Skin of body (tissue), 2 donors: ENCODE measurements around the gene CCDC91. TPM values are rescaled to one million over a fixed set of nuclear protein-coding genes. Genes with fewer than 3 reads are reported as not detected.

ENCODE experiments used
- DNase-seq: peaks from one replicate; lab custom pipeline; 2025; lab: John Stamatoyannopoulos, UW
- total RNA-seq: library from RNA; depleted of rRNA; stranded (reverse); fragments of >200 nt; gene quantifications from one replicate; pipeline ENCODE4 v1.2.3, GENCODE V29; 2014

CCDC91 gene, protein sequence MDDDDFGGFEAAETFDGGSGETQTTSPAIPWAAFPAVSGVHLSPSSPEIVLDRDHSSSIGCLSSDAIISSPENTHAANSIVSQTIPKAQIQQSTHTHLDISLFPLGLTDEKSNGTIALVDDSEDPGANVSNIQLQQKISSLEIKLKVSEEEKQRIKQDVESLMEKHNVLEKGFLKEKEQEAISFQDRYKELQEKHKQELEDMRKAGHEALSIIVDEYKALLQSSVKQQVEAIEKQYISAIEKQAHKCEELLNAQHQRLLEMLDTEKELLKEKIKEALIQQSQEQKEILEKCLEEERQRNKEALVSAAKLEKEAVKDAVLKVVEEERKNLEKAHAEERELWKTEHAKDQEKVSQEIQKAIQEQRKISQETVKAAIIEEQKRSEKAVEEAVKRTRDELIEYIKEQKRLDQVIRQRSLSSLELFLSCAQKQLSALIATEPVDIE
- total RNA-seq: 31.2 TPM

DNA sequence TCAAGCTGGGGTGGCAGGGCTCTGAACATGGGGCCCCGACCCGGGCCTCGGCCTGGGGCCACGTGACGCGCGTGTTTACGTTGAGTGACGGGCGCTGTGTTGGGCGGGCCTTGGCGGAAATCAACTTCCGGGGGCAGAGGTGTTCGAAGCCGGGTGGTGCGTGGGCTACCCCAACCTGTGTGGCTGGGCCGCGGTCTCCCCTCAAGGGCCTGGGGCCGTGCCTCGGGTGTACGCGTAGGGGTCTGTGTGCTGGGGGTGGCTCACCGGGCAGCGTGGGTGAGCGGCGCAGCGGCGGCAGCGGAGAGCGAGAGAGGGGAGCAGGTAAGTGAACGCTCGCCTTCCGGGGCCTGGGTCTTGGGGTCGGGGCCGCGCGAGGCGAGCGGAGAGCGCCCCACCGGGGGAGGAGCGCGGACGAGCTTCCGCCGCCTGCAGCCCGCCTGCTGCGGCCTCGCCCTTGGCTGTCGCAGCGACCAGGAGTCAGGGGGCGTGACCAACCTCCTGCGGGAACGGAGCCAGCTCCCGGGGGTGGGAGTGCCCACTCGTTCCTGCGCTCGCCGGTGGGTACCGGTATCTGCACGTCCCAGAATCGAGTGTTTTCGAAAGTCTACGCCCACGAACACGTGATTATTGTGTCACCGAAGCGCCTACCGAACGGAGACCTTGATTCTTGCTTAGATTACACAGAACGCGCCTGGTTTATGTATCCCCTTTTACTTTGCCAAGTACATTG is at the start of gene CCDC91:
Gene CCDC91, plus strand, starts transcription at position 136 of the 730 bp plus-strand sequence. CDS start 66,760 bp downstream, outside the sequence.
- DNase-seq: peak; percentile 87

- no peak for DNase-seq
These were observed 46.2 kb upstream of the CCDC91 start for GRCh38 chr12:28144059-28144458.

DNA sequence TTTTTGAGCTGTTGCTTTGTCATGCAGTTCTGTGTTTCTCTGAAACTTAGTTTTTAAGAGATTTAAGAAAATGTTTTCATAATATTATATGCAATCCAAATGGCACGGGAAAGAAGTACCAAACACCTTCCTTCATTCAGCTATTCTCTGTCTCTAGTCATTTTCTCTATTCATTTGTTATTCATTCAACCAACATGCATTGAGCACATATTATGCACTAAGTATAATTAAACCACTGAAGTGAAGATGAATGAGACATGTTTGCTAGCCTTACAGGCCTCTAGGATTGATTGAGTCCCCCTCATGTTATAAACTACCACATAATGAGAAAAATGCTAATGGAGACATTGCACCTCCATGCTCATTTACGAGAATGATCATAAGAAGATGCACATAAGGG is 45.7 kb upstream of the CCDC91 start:
- no peak for DNase-seq

DNA sequence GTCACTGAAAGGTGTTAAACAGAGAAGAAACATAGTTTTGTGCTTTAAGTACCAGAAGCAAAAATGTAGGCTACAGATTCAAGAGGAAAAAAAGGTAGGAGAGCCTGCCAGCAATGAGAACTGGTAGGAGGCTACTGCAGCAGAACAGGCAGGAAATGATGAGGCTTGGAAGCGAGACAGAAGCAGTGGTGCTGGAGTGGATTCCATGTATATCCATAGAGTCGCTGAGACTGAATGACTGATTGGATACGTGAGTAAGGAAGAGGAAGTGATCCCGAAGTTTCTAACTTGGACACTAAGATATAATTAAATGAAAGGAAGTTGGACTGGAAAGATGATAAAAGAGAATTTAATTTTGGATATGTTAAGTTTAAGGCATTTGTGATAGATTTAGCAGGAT is 45.0 kb upstream of the CCDC91 start:
- DNase-seq: no peak

GRCh38 chr12:28149279-28149678 is 41.0 kb upstream of the CCDC91 start:
- DNase-seq: no peak

- no peak for DNase-seq
These were observed 33.9 kb upstream of the CCDC91 start for GRCh38 chr12:28156362-28156761.

DNA sequence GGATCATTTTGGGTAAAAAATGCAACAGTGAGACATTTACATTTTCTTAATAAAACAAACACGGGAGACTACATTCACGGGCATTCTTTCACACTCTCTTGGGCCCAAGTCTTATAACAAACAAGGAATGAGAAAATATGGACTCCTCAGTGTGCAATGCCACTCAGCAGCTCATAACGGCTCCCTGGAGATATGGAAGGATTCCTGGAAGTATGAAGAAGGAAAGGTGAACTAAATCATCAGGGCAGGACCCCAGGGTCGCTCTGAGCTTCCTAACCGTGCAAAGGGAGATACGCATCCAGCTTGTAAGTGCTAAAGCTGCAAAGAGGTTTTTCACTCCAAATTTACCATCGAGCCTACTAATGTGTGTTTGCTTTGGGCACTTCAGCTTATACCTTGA is 33.5 kb upstream of the CCDC91 start:
- no peak for DNase-seq

- DNase-seq: no peak
These were observed 31.9 kb upstream of the CCDC91 start for GRCh38 chr12:28158353-28158752.

GRCh38 chr12:28159688-28160087 is 30.6 kb upstream of the CCDC91 start:
- no peak for DNase-seq

DNA sequence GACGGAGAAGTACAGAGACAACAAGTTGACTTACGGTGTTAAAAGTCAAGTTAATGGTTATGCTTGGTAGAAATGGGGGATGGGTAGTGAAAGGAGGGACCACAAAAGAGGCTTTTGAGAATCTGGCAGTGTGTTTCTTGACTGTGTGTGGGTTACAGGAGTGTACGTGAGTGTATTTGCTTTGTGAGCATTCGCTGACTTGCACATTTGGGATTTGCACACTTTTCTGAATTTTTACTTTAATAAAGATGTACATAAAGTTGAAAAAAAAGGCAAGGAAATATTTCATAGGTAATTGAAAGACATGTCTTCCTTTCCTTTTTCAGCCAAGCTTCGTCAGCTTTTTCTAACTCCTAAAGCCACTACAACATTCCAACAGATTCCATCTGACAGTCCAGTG is 28.6 kb upstream of the CCDC91 start:
- DNase-seq: no peak

DNA sequence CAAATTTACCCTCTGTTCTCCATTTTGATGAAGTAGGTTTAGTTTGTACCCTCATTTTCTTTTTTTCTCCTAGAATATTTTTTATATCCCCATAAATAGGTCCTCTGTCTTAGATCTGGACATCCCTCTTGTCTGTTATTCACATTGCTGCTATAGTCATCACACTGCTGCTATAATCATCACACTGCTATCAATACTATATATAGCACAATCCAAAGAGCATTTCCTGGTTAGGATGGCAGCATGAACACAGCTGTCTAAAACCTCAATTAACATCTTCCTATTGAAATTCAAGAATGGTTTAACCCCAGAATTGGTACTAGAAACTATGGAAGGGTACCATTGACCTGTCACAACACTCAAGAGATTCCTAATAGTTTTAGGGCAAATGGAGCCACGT is 27.6 kb upstream of the CCDC91 start:
- no peak for DNase-seq

DNA sequence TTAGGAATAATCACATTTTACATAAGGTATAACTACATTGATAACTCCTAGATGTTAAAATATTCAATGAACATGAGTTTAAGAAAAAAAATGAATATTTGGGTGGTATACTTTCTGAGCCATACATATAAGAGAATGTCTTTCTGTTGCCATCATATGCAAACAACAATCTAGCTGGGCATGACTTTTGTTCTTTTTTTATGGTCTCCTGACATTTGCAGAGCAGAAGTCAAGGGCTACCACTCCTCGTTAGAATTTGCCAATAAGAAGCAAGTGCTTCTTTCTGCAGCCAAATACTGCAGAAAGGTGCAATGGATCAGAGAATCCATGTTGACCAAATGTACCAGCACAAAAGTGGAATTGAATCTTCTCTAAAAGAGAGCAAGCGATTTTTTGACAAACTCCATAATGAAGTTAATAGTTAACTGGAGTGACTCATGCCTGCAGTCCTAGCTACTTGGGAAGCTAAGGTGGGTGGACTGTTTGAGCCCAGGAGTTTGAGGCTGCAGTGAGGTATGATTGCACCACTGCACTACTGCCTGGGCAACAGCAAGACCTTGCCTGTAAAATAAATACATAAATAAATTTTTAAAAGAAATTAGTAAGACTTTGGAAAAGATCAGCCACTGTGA is 25.5 kb upstream of the CCDC91 start:
- DNase-seq: no peak

- DNase-seq: no peak
These were observed 22.2 kb upstream of the CCDC91 start for GRCh38 chr12:28167981-28168485.

- DNase-seq: no peak
These were observed 18.7 kb upstream of the CCDC91 start for GRCh38 chr12:28171356-28172060.

DNA sequence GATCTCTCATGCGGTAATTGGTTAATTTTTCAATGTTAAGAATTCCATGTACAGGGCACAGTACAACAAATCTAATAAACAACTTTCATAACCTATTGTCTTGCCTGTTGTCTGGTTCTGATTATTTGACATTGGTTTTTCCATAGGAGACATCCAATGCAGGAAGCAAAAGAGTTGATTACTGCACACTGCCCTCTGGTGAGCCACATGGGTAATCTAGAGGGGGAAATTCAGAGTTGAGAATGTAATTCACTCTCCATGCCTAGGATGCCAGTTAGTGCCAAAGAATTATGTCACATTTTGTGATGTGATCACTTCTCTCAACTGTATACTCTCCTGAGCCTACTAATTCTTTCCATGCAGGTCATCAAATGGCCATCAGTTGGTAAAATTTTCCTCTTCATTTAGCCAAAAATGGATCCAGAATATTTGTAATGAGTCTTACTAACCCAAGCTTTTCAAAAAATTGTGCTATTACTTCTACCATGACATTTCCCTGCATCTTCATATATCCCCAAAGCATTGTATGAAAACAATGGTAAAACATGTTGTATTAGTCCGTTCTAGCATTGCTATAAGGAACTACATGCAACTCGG is 17.7 kb upstream of the CCDC91 start:
- DNase-seq: peak; percentile 18

DNA sequence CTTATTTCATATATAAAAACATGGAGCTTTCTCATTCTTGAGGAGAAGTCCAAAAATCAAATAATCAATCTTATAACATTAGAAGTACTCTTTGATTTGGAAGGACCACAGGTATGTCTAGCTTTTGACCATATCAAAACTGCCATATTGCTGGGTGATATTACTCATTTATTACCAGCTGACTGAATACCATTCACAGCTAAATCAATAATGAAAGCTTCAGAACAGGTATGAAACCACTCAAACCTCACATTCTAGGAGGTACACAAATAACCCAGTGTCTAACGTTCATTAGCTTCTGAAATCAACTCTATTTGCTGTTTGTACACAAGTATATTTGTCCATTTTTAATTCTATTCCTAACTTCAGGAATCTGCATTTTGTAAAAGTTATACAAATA is 16.8 kb upstream of the CCDC91 start:
- no peak for DNase-seq

DNA sequence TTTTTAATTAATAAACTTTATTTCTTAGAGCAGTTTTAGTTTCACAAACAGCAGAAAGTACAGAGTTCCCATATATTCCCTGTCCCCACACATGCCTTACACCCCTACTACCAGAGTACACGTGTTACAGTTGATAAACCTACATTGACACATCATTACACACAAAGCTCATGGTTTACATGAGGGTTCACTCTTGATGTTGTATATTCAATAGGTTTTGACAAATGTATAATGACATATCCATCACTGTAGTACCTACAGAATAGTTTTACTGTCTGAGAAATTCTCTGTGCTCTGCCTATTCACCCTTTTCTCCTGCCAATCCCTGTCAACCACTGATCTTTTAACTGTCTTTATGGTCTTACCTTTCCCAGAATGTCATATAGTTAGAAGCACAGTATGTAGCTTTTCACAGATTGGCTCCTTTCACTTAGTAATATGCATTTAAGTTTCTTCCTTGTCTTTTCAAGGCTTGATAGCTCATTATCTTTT is 15.1 kb upstream of the CCDC91 start:
- DNase-seq: no peak

- DNase-seq: no peak
These were observed 14.0 kb upstream of the CCDC91 start for GRCh38 chr12:28176295-28176694.

DNA sequence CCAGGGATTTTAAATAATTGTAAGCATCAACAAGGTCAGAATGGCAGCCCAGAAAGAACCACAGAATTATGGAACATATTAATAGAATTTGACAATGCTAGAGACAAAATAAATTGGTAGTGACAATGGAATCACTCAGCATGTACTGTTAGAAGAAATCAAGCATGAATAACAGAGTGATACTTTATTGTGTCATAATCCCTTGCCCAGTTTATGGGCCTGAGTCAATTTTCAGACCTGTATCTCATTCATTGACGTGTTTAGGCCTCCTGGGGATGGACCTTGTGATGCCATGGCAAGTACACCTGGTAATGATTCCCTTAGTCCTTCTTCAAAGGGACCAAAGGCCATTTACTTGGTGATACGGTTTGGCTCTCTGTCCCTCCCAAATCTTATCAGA is 12.8 kb upstream of the CCDC91 start:
- DNase-seq: no peak

DNA sequence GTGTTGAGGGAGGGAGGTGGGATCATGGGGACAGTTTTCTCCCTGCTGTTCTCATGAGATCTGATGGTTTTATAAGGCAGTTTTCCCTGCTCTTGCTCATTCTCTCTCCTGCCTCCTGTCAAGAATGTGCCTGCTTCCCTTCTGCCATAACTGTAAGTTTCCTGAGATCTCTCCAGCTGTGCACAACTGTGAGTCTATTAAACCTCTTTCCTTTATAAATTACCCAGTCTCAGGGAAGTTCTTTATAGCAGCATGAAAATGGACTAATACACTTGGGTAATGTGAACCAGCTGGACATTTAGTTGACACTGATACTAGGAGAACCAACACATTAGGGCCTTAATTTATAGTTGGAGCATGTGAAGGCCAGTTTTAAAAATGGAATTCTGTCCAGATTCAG is 12.4 kb upstream of the CCDC91 start:
- no peak for DNase-seq

- no peak for DNase-seq
These were observed 11.5 kb upstream of the CCDC91 start for GRCh38 chr12:28178775-28179174.
